Measurements from ENCODE around the gene ZNF697. TPM values are rescaled to one million over a fixed set of nuclear protein-coding genes. Genes with fewer than 3 reads are reported as not detected.

Gene ZNF697
- total RNA-seq, 1 experiment from 2014 or later = 4.8 TPM

DNA sequence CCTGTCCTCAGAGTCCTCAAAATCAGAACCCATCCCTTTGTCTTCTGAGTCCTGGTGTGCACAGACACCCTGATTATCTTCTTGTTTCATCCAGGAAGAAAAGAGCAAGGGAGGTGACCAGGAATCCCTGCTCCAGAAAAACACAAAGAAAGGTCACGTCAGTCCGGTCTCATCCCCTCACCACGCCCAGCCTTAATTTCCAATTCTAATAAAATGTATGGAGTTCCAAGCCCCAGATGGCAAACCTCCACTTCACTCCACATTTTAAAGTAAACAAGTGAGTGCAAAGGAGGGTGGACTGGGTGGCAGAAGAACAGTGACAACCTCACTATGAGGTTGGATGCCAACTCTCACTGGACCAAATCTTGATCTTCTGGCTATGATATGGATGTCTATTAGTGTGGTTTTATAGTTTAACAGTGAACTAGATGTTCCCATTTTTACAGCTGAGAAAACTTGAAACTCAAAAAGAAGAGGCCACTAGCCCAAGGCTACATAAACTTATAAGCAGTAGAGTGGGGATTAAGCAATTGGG is 22.0 kb downstream of the ZNF697 start:
- no TSS peak for BruUV-seq (replicated peaks)
- TF ChIP-seq, protein P1, sequence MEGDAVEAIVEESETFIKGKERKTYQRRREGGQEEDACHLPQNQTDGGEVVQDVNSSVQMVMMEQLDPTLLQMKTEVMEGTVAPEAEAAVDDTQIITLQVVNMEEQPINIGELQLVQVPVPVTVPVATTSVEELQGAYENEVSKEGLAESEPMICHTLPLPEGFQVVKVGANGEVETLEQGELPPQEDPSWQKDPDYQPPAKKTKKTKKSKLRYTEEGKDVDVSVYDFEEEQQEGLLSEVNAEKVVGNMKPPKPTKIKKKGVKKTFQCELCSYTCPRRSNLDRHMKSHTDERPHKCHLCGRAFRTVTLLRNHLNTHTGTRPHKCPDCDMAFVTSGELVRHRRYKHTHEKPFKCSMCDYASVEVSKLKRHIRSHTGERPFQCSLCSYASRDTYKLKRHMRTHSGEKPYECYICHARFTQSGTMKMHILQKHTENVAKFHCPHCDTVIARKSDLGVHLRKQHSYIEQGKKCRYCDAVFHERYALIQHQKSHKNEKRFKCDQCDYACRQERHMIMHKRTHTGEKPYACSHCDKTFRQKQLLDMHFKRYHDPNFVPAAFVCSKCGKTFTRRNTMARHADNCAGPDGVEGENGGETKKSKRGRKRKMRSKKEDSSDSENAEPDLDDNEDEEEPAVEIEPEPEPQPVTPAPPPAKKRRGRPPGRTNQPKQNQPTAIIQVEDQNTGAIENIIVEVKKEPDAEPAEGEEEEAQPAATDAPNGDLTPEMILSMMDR (conservative IDR thresholded peaks at IDR 0.05; ENCODE audit: low read depth, low read length) = no peak
- no peak for TF ChIP-seq EZH2 (IDR thresholded peaks at IDR 0.05; ENCODE audit: borderline replicate concordance, low read depth, low read length, poor library complexity, severe bottlenecking)

DNA sequence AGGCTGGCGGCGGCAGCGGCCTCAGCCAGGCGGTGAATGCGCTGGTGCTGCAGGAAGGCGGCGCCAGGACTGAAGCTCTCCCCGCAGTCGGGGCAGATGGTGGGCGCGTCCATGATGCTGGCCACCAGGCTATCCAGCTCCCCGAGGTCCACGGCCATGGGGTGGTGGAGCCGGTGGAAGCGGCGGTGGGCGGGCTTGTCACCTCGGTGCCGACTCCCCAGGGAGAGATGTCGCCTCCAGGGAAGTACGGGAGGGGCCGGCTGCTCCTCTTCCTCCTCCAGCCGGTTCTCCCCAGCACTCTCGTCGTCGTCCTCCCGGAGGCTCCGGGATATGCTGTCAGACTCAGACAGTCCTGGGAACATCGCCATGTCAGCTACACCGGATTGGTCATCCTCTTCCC is 24.4 kb downstream of the ZNF697 start:
- Histone ChIP-seq H3K4me3 (ENCODE audit: low read depth, low read length, poor library complexity, severe bottlenecking) (no peak overlapping the region), H3K9me3 (ENCODE audit: low read depth, low read length, poor library complexity, severe bottlenecking) (no peaks in the 10 kb centered on the region), H3K36me3 (ENCODE audit: insufficient read depth, low read length, poor library complexity, severe bottlenecking) (no peaks in the 10 kb centered on the region), H3K27me3 (replicated peaks; ENCODE audit: insufficient read depth, low read depth, low read length, poor library complexity) (no peaks in the 10 kb centered on the region), H3K4me1 (ENCODE audit: insufficient read depth, low read length, poor library complexity, severe bottlenecking) (no peaks in the 10 kb centered on the region), H3K27ac (ENCODE audit: low read depth, low read length, poor library complexity, severe bottlenecking) (no peak overlapping the region)
- intact Hi-C loops (cut with micrococcal nuclease; ENCODE audit: unreplicated experiment) = no loop called here
- BruUV-seq (replicated peaks) = no TSS peak
- ChIA-PET POLR2A (ENCODE audit: low non-redundant PET) (no interaction called here), CTCF (no interaction called here)
- TF ChIP-seq, protein P1 (conservative IDR thresholded peaks at IDR 0.05; ENCODE audit: low read depth, low read length) = no peak
- no peak for TF ChIP-seq EZH2 (IDR thresholded peaks at IDR 0.05; ENCODE audit: borderline replicate concordance, low read depth, low read length, poor library complexity, severe bottlenecking)
- no peak for DNase-seq (ENCODE audit: low spot score)

More for the DNA sequence above, 22.0 kb downstream of the ZNF697 start:
- H3K4me1 ChIP-seq (ENCODE audit: insufficient read depth, low read length, poor library complexity, severe bottlenecking) = no peaks in the 10 kb centered on the region
- ChIA-PET CTCF (no interaction called here), POLR2A (ENCODE audit: low non-redundant PET) (no interaction called here)
- H3K27me3 ChIP-seq (replicated peaks; ENCODE audit: insufficient read depth, low read depth, low read length, poor library complexity) = peaks cover 2% of the 10 kb centered on the region
- intact Hi-C loops (cut with micrococcal nuclease; ENCODE audit: unreplicated experiment) = loop anchor here (2.0 kb wide), 1 partner anchor 21 kb away; no protein-coding TSS in a partner anchor
- no peak overlapping the region for H3K4me3 ChIP-seq (ENCODE audit: low read depth, low read length, poor library complexity, severe bottlenecking)
- H3K36me3 ChIP-seq (ENCODE audit: insufficient read depth, low read length, poor library complexity, severe bottlenecking) = no peaks in the 10 kb centered on the region
- H3K27ac ChIP-seq (ENCODE audit: low read depth, low read length, poor library complexity, severe bottlenecking) = no peak overlapping the region
- DNase-seq (ENCODE audit: low spot score) = no peak
- no peaks in the 10 kb centered on the region for H3K9me3 ChIP-seq (ENCODE audit: low read depth, low read length, poor library complexity, severe bottlenecking)

DNA sequence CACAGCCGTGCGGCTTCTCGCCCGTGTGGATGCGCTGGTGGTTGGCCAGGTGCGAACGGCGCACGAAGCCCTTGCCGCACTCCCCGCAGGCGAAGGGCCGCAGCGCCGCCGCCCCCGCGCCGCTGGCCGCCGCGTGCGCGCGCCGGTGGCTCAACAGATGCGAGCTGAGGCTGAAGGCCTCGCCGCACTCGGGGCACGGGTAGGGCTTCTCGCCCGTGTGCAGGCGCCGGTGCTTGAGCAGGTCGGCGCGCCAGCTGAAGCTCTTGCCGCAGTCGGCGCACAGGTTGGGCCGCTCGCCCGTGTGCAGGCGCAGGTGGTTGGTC is 24.9 kb downstream of the ZNF697 start:
- H3K36me3 ChIP-seq (ENCODE audit: insufficient read depth, low read length, poor library complexity, severe bottlenecking) = no peaks in the 10 kb centered on the region
- H3K4me1 ChIP-seq (ENCODE audit: insufficient read depth, low read length, poor library complexity, severe bottlenecking) = no peaks in the 10 kb centered on the region
- no peaks in the 10 kb centered on the region for H3K27me3 ChIP-seq (replicated peaks; ENCODE audit: insufficient read depth, low read depth, low read length, poor library complexity)
- no peak for DNase-seq (ENCODE audit: low spot score)
- H3K4me3 ChIP-seq (ENCODE audit: low read depth, low read length, poor library complexity, severe bottlenecking) = no peak overlapping the region
- no TSS peak for BruUV-seq (replicated peaks)
- ChIA-PET CTCF (no interaction called here), POLR2A (ENCODE audit: low non-redundant PET) (no interaction called here)
- TF ChIP-seq EZH2 (IDR thresholded peaks at IDR 0.05; ENCODE audit: borderline replicate concordance, low read depth, low read length, poor library complexity, severe bottlenecking) = no peak
- TF ChIP-seq, protein P1 (conservative IDR thresholded peaks at IDR 0.05; ENCODE audit: low read depth, low read length) = no peak
- intact Hi-C loops (cut with micrococcal nuclease; ENCODE audit: unreplicated experiment) = no loop called here
- no peaks in the 10 kb centered on the region for H3K9me3 ChIP-seq (ENCODE audit: low read depth, low read length, poor library complexity, severe bottlenecking)
- no peak overlapping the region for H3K27ac ChIP-seq (ENCODE audit: low read depth, low read length, poor library complexity, severe bottlenecking)

All from A673 (cell line).